NCI-H2081 (cell line): ENCODE results near the gene CAMK4.
"Not testable (repeated sequence)": the region's sequence is repeated elsewhere in the genome, so short reads cannot be mapped to it uniquely, and the experiment has no call there.

ENCODE experiments used
- DNase-seq, 2 experiments: peaks; one replicate each; lab custom pipeline; 2025; lab: John Stamatoyannopoulos, UW

Gene CAMK4

DNA sequence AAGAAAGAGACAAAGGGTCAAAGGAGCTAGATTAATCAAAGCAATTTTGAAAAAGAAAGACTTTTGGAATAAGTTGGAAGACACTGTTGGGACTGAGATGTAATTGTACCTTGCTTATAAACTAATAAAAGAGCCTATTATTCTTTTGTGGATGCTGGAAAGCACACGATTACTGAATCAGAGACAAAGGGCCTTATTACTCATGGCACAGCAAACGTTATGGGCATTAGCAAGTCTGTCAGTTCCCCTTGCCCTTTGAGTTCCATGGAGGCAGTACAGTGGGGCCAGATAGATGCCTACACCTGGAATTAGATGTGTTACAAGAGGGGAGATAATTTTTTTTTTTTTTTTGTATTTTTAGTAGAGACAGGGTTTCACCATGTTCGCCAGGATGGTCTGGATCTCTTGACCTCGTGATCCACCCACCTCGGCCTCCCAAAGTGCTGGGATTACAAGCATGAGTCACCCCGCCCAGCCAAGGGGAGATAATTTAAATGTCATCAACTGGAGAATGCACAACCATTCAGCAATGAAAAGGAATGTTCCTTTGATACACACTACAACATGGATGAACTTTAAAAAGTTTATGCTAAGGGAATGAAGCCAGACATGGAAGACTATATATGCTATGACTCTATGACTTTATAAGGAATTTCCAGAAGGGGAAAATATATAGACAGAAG is 159.2 kb downstream of the CAMK4 start:
- DNase-seq, result no peak

- DNase-seq, result no peak
Measured at GRCh38 chr5:111384220-111384619, 160.0 kb downstream of the CAMK4 start.

- peak in 1 of 2 experiments; percentile 35 for DNase-seq
Measured at GRCh38 chr5:111385051-111385450, 160.9 kb downstream of the CAMK4 start.

- peak; percentile 77 to 94 for DNase-seq
Measured at GRCh38 chr5:111385970-111386831, 162.0 kb downstream of the CAMK4 start.

- no peak for DNase-seq
Measured at GRCh38 chr5:111386832-111387162, 162.6 kb downstream of the CAMK4 start.

GRCh38 chr5:111387361-111387760 is 163.2 kb downstream of the CAMK4 start:
- DNase-seq, result no peak

DNA sequence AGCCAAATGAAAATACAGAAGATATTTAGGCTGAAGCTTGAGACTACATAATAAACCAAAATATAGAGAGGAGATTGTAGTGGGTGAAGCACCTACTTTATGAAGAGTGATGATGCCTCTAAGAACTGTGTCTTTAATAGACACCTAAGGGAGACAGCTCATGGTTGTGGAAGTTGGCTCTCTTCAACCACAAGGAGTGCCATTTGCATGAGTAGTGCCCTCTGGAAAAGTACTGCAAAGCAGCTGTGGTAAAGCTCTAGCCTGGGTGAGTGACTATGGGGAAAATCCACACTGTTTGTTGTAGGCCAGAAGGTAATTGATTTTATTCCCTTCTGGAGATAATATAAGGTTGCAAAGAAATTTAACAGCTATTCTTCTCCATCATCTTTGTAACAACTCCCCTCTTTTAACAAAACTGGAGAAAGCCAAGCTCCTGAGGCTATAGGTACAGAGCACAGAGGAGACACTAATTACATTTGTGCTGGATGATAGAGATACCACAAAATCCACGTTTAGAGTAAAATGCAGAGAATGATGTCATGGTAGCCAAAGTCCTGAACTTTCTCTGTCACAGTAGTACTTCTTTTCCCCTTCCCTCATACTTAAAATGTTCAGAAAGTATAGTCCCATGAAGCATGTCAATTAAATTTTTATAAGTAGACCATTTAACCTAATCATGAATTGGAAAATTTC is 165.4 kb downstream of the CAMK4 start:
- no peak for DNase-seq

DNA sequence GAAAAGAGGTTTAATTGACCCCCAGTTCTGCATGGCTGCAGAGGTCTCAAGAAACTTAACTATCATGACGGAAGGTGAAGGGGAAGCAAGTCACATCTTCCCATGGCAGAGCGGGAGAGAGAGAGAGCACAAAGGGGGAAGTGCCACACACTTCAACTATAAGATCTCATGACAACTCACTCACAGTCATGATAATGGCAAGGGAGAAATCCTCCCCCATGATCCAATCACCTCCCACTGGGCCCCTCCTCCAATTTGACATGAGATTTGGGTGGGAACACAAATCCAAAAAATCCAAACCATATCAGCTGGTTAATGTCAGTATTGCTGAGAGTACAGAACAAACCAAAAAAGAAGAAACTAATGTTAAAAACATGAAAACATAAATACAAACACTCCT is 168.0 kb downstream of the CAMK4 start:
- no peak for DNase-seq

DNA sequence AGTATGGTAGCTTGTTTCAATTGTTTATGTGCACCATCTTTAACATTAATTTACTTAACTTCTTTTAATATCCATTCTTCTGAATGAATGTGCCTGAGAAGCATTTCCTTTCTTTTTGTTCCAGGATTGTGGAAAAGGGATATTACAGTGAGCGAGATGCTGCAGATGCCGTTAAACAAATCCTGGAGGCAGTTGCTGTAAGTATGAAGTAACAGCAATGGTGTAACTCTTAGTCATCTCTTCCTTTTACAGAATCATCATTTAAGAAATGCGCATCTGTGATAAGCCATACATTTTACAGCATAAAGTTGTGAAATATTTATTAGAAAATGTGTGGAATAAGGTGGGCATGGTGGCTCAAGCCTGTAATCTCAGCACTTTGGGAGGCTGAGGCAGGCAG is 170.4 kb downstream of the CAMK4 start:
- no peak for DNase-seq

DNA sequence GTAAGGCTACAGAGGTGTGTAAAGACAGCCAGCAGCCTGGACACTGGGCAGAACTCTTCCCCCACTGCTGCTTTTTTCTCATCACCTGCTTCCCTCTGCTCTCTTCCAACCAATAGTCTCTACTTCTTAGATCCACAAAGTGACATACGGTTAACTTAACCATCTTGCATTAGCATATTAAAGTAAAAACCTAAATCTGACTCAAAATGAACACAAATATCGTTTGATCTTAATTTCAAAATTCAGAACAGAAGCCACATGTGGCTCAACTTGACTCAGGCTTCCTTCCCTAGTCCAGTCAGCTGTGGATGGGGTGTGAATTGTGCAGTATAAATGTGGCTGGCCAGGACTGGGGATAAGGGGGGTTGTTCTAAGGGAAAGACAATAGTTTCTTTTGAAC is 173.8 kb downstream of the CAMK4 start:
- no peak for DNase-seq

DNA sequence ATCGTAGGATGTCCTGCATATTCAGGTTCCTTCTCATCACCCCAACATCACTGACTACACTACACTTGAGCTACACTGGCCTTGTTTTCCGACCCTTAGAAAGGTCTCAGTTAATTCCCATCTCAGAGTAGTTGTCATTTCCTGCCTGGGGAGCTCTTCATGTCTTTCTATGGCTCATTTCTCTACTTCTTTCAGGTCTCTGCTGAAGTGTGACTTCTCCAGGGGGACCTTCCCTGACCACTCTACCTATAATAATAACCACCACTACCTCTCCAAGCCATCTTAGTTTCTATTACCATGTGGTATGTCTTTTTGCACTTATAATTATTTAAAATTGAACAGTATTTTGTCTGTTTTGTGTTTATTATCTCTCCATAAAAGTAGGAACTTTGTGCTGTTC is 174.9 kb downstream of the CAMK4 start:
- DNase-seq, result no peak

GRCh38 chr5:111401906-111402305 is 177.7 kb downstream of the CAMK4 start:
- no peak for DNase-seq

DNA sequence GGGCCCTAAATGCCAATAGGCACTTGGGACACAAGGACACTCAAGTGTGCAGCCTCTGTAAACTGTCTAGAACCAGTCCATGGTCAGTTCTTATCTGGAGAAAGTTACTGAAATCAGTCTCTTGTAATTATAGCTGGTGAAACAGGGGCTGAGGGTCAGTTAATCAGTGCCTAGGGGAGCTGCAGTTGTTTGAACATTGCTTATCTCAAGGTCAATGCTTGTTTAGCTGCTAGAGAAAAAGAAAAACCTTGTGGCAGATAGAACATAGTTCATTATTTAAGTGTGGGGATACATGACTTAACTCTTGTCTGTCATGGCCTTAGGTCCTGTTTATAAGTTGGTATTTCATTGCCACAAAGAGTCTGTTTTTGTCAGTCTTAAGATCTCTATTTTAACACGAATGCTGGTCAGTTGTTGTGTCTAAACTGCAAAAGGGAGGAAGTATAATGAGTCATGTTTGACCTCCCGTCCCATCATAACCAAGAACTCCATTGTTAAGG is 180.1 kb downstream of the CAMK4 start:
- no peak for DNase-seq

DNA sequence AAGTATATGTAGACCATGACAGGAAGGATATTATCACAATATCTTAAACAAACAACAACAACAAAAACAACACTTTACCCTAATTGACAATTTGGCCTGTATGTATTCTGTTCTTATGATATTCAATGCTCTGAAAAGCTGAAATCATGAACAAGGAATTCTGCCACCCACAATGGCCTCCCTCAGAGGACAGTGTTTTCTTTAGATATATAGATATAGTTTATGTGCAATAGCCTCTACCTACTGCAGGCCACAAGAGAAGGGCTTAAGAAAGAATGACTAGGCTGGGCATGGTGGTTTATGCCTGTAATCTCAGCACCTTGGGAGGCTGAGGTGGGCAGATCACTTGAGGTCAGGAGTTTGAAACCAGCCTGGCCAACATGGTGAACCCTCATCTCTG is 183.4 kb downstream of the CAMK4 start:
- DNase-seq, result no peak

- no peak for DNase-seq
Measured at GRCh38 chr5:111408817-111409216, 184.6 kb downstream of the CAMK4 start.

- DNase-seq, result not testable (repeated sequence)
Measured at GRCh38 chr5:111409266-111409665, 185.1 kb downstream of the CAMK4 start.

DNA sequence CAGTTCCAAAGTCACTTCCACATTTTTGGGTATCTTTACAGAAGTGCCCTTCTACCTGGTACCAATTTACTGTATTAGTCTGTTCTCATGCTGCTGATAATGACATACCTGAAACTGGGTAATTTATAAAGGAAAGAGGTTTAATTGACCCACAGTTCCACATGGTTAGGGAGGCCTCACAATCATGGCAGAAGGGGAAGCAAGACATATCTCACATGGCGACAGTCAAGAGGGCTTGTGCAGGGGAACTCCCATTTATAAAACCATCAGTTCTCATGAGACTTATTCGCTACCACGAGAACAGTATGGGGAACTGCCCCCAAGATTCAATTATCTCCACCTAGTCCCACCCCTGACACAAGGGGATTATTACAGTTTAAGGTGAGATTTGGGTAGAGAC is 185.9 kb downstream of the CAMK4 start:
- not testable (repeated sequence) for DNase-seq

- DNase-seq, result no peak
Measured at GRCh38 chr5:111411301-111411700, 187.1 kb downstream of the CAMK4 start.

DNA sequence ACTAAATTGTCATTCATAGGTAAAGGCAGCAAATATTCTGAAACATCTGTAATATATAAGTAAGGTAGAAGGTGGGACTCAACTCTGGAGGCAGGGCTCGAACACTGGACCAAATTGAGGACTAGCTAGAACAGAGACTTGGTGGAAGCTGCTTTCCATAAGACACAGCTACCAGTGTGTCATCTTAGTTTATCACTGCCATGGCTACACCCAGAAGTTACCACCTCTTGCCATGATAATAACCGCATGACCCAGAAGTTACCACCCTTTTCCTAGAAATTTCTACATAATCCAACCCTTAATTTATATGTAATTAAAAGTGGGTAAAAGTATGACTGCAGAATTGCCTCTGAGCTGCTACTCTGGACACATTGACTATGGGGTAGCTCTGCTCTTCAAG is 188.4 kb downstream of the CAMK4 start:
- no peak for DNase-seq

DNA sequence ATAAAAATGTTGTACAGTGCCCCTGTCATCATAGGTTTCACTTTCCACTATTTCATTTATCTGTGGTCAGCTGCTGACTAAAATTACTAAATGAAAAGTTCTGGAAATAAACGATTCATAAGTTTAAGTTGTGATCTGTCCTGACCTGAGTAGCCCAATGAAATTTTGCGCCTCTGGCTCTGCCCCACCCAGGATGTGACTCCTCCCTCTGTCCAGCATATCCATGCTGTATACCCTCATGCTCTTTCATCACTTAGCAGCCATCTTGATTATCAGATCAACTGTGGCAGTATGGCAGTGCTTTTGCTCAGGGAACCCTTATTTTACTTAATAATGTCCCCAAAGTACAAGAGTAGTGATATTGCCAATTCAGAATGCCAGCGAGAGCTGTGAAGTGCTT is 190.9 kb downstream of the CAMK4 start:
- no peak for DNase-seq

DNA sequence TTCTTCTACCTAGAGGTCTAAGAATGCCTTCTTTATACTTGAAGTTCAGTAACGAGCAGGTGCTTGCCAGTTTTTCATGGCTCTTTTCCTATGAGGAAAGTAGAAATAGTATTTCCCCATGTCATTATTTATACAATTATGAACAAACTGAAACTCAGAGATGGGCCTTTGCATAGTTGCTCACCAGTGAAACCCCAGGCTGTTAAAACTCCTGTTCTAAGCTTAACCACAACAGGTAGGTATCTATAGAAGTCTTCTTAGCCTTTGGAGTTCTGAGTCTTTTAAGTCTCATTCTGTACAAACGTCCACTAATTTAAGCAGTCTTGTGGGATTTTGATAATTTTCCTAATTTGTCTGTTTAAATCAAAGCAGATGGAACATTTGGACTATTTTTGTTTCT is 198.1 kb downstream of the CAMK4 start:
- DNase-seq, result no peak
